ENCODE data around the gene UNC93A.

DNA sequence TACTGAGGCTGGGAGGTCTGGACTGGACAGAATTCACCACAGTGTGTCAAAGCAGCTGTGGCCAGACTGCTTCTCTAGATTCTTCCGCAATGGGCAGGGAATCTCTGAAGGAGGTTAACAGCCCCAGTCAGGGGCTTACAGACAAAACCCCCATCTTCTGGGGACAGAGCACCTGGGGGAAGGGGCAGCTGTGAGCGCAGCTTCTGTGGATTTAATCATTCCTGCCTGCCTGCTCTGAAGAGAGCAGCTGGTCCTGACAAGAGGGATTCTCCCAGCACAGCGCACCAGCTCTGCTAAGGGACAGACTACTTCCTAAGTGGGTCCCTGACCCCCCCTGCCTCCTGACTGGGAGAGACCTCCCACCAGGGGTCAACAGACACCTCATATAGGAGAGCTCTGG lies 32.5 kb upstream of the UNC93A start:
- TF ChIP-seq EGR1 (IDR thresholded peaks at IDR 0.05; ENCODE audit: low read depth) = no peak
- no peak for TF ChIP-seq ATF3 (IDR thresholded peaks at IDR 0.05)
- TF ChIP-seq CTCF (IDR thresholded peaks at IDR 0.05 in 2 of 3, conservative IDR thresholded peaks at IDR 0.05 in 1 of 3; ENCODE audit: borderline replicate concordance in 1 of 3, insufficient read depth in 1 of 3, low read depth in 2 of 3, low read length in 2 of 3) = no peak
- TF ChIP-seq YY1 (IDR thresholded peaks at IDR 0.05; ENCODE audit: extremely low read depth, insufficient replicate concordance, low read depth, low read length) = no peak
- no peak for TF ChIP-seq REST (IDR thresholded peaks at IDR 0.05; ENCODE audit: low read depth)
- no peak for TF ChIP-seq POLR2A (IDR thresholded peaks at IDR 0.05; ENCODE audit: borderline replicate concordance, extremely low read depth, insufficient read depth, insufficient read length)
- TF ChIP-seq EZH2phosphoT487 (IDR thresholded peaks at IDR 0.05; ENCODE audit: borderline replicate concordance) = no peak
- TF ChIP-seq POLR2AphosphoS5 (IDR thresholded peaks at IDR 0.05; ENCODE audit: low read depth, low read length) = no peak
- no peak for TF ChIP-seq SP1 (IDR thresholded peaks at IDR 0.05; ENCODE audit: low read depth)
- TF ChIP-seq JUND (IDR thresholded peaks at IDR 0.05) = no peak
- TF ChIP-seq FOSL1 (IDR thresholded peaks at IDR 0.05; ENCODE audit: low read depth) = no peak
- TF ChIP-seq CEBPB (IDR thresholded peaks at IDR 0.05; ENCODE audit: low read depth) = no peak
- TF ChIP-seq TCF7L2 (IDR thresholded peaks at IDR 0.05; ENCODE audit: borderline replicate concordance, extremely low read depth, insufficient read depth, insufficient read length) = no peak

All from HCT116 (cell line).